Activated B cell treated with CpG ODN at 0.5 μM for 24 hours (primary cell): ENCODE results near the gene ARNT2. TPM values are rescaled to one million over a fixed set of nuclear protein-coding genes. Genes with fewer than 3 reads are reported as not detected.

Experiments used
- ATAC-seq: fragments of 200-7000 bp; cut with Tn5 transposase; one replicate; pipeline ENCODE4 v1.10.0; 2021; ENCODE audit warnings: low read depth, mild to moderate bottlenecking, moderate library complexity
- CTCF ChIA-PET: fragments of 350-600 bp; sonication (Branson Sonifier 250); formaldehyde crosslinking; loops from one replicate; lab custom pipeline; 2021; ENCODE audit warnings: antibody characterized with exemption; lab: Charles Lee
- POLR2A ChIA-PET: fragments of 350-600 bp; sonication (Branson Sonifier 250); formaldehyde crosslinking; loops from one replicate; lab custom pipeline; 2021; ENCODE audit warnings: antibody characterized with exemption; lab: Charles Lee
- DNase-seq: peaks from one replicate; pipeline ENCODE4 v3.0.0; 2022
- H3K27ac Mint-ChIP-seq: one replicate; pipeline ENCODE4 v1.8.0; 2020; ENCODE audit warnings: mixed read lengths
- H3K27me3 Mint-ChIP-seq: one replicate; pipeline ENCODE4 v1.8.0; 2021; ENCODE audit warnings: mixed read lengths
- H3K36me3 Mint-ChIP-seq: one replicate; pipeline ENCODE4 v1.8.0; 2021; ENCODE audit warnings: low read depth, mixed read lengths
- H3K4me1 Mint-ChIP-seq: one replicate; pipeline ENCODE4 v1.8.0; 2021; ENCODE audit warnings: mixed read lengths
- H3K4me3 Mint-ChIP-seq: one replicate; pipeline ENCODE4 v1.8.0; 2020; ENCODE audit warnings: mild to moderate bottlenecking, mixed read lengths
- H3K9me3 Mint-ChIP-seq: one replicate; pipeline ENCODE4 v1.8.0; 2020; ENCODE audit warnings: mixed read lengths
- intact Hi-C: fragments of 100-400 bp; cut with micrococcal nuclease; formaldehyde crosslinking; loops from one replicate; pipeline ENCODE4 v1.15.1; 2024
- total RNA-seq: library from RNA; stranded (reverse); gene quantifications from 2 replicates; pipeline ENCODE4 v1.2.3, GENCODE V29; 2022
- TF ChIP-seq, protein P1 (sequence below): fragments of 200-600 bp; IDR thresholded peaks from one replicate; pipeline ENCODE4 v1.8.0; 2022; ENCODE audit warnings: antibody characterized with exemption, mild to moderate bottlenecking

Gene ARNT2
- total RNA-seq, 1 donor from 2014 or later, result not detected

DNA sequence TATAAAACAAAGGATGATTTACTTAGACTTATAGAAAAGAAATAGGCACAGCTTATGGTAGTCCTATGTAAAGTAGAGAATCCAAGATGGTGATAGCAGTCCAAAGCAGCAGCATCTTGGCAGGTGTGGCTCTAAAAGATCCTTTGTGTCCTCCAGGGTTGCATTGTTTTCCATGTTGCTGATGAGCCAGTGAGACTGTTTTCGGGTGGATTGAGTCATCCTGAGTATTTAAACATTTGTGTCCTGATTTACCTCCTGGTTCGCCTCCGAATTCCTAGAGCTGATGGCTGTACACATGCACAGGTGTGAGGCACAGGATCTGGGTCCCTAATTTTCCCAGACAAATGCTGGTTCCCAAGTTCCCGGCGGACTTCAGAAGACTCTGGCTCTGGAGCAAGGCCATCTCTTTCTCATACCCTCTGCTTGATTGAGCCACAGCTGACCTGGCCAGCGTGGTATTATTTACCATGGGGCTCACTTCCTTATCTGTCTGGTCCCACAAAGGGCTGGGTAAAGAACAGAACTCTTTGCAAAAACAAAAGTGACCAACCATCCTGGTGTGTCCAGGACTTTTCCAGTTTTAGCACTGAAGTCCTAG lies 51.0 kb downstream of the ARNT2 start:
- TF ChIP-seq, protein P1, sequence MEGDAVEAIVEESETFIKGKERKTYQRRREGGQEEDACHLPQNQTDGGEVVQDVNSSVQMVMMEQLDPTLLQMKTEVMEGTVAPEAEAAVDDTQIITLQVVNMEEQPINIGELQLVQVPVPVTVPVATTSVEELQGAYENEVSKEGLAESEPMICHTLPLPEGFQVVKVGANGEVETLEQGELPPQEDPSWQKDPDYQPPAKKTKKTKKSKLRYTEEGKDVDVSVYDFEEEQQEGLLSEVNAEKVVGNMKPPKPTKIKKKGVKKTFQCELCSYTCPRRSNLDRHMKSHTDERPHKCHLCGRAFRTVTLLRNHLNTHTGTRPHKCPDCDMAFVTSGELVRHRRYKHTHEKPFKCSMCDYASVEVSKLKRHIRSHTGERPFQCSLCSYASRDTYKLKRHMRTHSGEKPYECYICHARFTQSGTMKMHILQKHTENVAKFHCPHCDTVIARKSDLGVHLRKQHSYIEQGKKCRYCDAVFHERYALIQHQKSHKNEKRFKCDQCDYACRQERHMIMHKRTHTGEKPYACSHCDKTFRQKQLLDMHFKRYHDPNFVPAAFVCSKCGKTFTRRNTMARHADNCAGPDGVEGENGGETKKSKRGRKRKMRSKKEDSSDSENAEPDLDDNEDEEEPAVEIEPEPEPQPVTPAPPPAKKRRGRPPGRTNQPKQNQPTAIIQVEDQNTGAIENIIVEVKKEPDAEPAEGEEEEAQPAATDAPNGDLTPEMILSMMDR, result no peak
- ATAC-seq (no peak), DNase-seq (no peak)
- intact Hi-C loops, result loop anchor here (2.0 kb wide), 1 partner anchor 402 kb away; no protein-coding TSS in a partner anchor
- peaks cover 7% of the 10 kb centered on the region for H3K27me3 Mint-ChIP-seq
- H3K36me3 Mint-ChIP-seq, result no peaks in the 10 kb centered on the region
- no peaks in the 10 kb centered on the region for H3K4me1 Mint-ChIP-seq
- ChIA-PET CTCF (interaction anchor here (1.0 to 6.5 kb wide), 5 partner anchors 10 to 811 kb away, joined by 3 to 54 read pairs (median 29); no protein-coding TSS in a partner anchor), POLR2A (no interaction called here)
- H3K27ac Mint-ChIP-seq, result no peak overlapping the region
- H3K4me3 Mint-ChIP-seq, result no peak overlapping the region
- H3K9me3 Mint-ChIP-seq, result no peaks in the 10 kb centered on the region

DNA sequence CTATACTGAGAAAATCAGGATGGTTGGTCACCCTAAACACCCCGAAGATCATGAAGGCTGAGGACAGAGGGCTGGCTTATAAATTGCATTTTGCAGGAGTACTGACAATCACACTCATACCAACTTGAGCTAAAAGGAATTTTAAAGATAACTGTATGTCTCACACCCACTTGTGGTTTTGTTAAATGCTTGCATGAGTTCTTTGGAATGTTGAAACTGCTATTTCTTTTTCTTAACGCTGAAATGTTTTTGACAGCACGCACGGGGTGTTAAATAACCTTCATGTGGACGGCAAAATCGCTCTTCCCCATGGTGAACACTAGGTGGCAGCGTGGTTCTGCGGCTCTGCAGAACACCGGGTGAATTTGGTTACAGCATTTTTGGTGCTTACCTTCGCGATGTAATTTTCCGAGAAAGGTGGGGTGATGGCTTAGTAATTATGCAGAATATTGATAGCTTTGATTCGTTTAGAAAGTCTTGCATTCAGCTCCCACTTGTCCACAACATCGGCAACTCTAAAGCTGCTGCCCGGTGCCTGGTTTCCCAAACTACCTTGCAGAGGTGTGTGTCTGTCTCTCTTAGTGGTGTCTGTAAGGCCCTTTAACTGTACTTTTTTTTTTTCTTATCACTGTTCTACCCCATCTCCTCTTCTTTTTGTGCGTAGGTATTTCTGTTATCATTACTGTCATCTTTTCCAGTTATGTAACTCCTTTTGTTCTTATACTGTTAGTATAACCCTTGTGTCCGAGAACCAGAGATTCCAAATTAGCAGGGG lies 51.7 kb downstream of the ARNT2 start:
- no peak overlapping the region for H3K4me3 Mint-ChIP-seq
- ChIA-PET POLR2A (no interaction called here), CTCF (interaction anchor here (0.5 to 6.5 kb wide), 9 partner anchors 8 to 810 kb away, joined by 3 to 54 read pairs (median 3); no protein-coding TSS in a partner anchor)
- no peaks in the 10 kb centered on the region for H3K4me1 Mint-ChIP-seq
- peaks cover 7% of the 10 kb centered on the region for H3K27me3 Mint-ChIP-seq
- DNase-seq (peak; percentile 23), ATAC-seq (peak; percentile 73)
- H3K36me3 Mint-ChIP-seq, result no peaks in the 10 kb centered on the region
- H3K9me3 Mint-ChIP-seq, result no peaks in the 10 kb centered on the region
- H3K27ac Mint-ChIP-seq, result no peak overlapping the region
- TF ChIP-seq, protein P1, result peak; percentile 70
- intact Hi-C loops, result loop anchor here (1.0 to 2.0 kb wide), 3 partner anchors 401 to 810 kb away; no protein-coding TSS in a partner anchor

DNA sequence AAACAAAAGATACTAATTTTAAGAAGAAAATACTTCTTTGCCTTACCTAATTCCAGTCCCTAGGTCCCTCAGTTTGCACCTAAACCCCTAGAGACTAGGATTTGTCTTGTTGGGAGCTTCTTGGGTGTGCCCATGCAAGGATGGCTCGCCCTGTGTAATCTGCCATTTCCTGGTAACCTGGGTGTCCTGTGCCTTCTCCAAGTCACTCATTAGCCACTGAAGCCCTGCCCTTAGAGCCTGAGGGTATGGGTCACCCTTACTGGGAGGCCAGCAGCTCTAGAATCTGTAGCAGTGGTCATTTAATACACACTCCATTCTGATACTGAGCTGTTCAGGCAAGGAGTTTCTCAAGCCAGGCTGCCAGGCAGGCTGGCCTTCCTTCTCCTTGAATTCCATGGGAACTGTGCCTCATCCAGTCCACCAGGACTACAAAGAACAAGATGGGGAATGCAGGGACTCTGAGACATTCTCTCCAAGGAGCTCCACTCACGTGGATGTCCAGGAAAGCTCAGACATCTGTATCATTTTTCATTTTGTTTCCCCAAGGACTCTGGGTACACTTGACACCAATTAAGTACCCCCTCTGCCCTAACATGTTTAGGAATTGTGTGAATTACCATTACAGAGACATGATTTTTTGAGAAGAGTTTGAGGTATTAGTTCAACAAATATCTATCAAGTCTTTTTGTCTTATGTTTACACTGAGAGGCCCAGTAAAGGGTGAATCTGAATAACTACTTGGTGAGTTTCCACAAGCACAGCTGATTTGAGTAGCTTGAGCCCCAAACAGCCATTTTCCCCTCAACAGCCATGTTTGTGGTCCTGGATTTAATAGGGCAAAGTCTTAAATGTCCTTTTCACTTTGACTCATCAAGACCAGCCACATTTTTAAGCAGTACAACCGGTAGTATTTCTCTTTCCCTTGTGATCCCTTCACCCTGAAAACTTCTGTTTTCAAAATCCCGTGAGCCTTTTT lies 52.6 kb downstream of the ARNT2 start:
- H3K36me3 Mint-ChIP-seq, result no peaks in the 10 kb centered on the region
- intact Hi-C loops, result loop anchor here (1.0 kb wide), 2 partner anchors 513 to 809 kb away; no protein-coding TSS in a partner anchor
- ChIA-PET POLR2A (interaction anchor here (0.5 to 0.6 kb wide), 2 partner anchors 52 to 62 kb away, joined by 5 to 10 read pairs; no protein-coding TSS in a partner anchor), CTCF (interaction anchor here (0.5 to 6.5 kb wide), 7 partner anchors 9 to 809 kb away, joined by 3 to 54 read pairs (median 6); no protein-coding TSS in a partner anchor)
- no peak overlapping the region for H3K4me3 Mint-ChIP-seq
- ATAC-seq (no peak), DNase-seq (no peak)
- no peak overlapping the region for H3K27ac Mint-ChIP-seq
- H3K9me3 Mint-ChIP-seq, result no peaks in the 10 kb centered on the region
- TF ChIP-seq, protein P1, result no peak
- no peaks in the 10 kb centered on the region for H3K4me1 Mint-ChIP-seq
- peaks cover 7% of the 10 kb centered on the region for H3K27me3 Mint-ChIP-seq

DNA sequence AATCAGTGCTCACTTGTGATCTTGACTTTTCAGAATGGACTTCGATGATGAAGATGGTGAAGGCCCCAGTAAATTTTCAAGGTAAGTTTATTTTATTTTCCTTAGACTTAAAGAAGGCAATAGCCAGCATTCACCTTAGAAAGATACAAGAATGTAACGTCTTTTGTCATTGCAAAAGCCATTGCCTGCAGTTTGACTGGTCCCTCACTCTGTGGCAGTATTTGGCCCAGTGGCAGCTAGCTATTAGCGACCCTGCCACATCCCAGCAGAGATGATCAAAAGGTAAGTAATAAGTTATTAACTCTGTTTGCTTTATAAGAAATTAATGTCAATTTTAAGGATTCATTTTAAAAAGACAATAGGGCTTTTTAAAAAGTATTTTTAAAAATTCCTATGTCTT lies 53.7 kb downstream of the ARNT2 start:
- DNase-seq (no peak), ATAC-seq (no peak)
- ChIA-PET CTCF (interaction anchor here (3.3 to 6.5 kb wide), 2 partner anchors 512 to 808 kb away, joined by 29 to 54 read pairs; no protein-coding TSS in a partner anchor), POLR2A (no interaction called here)
- Mint-ChIP-seq H3K27ac (no peak overlapping the region), H3K27me3 (peaks cover 5% of the 10 kb centered on the region), H3K4me1 (no peaks in the 10 kb centered on the region), H3K36me3 (no peaks in the 10 kb centered on the region), H3K4me3 (no peak overlapping the region), H3K9me3 (no peaks in the 10 kb centered on the region)
- intact Hi-C loops, result no loop called here
- TF ChIP-seq, protein P1, result no peak
